SH-SY5Y (cell line): Measurements from ENCODE around the gene CTTNBP2NL.

Experiments used
- GATA2 ChIP-seq: IDR thresholded peaks from 2 replicates; pipeline ENCODE4 v1.6.1; 2011; ENCODE audit warnings: mild to moderate bottlenecking, low read depth, low read length
- GATA3 ChIP-seq: IDR thresholded peaks from 2 replicates; pipeline ENCODE4 v1.6.1; 2011; ENCODE audit warnings: low read depth, mild to moderate bottlenecking, low read length, moderate library complexity

- no peak for TF ChIP-seq GATA2
- no peak for TF ChIP-seq GATA3
Observed at GRCh38 chr1:112510340-112510739, 114.3 kb downstream of the CTTNBP2NL start.
